HTERT RPE-1 (cell line): Measurements from ENCODE around the gene CDH13.

Experiments
- in situ Hi-C: fragments of 300-500 bp; cut with MboI; formaldehyde crosslinking; loops from 4 replicates; pipeline ENCODE4 v1.14.3; 2020; ENCODE audit warnings: low sequenced_read_pairs

Gene CDH13

GRCh38 chr16:83205896-83206295 is 579.1 kb downstream of the CDH13 start:
- in situ Hi-C loops: no loop called here

DNA sequence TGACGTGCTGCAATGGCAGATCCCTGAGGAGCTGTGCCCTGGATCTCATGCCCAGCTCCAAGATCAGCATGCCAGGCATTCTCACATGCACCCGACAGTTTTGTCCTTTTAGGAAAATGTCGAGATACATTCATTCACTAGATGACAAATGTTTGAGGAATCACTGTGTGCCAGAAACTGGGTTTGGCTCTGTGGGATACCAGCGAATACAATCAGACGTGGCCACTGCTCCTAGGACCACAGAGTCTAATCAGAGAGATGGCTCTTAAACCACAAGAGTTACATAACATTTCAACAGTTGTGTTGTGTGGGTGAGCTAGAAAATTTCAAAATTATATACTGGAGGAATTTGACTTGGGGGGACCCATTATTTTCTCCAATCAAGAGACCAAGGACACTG is 579.7 kb downstream of the CDH13 start:
- in situ Hi-C loops: no loop called here

DNA sequence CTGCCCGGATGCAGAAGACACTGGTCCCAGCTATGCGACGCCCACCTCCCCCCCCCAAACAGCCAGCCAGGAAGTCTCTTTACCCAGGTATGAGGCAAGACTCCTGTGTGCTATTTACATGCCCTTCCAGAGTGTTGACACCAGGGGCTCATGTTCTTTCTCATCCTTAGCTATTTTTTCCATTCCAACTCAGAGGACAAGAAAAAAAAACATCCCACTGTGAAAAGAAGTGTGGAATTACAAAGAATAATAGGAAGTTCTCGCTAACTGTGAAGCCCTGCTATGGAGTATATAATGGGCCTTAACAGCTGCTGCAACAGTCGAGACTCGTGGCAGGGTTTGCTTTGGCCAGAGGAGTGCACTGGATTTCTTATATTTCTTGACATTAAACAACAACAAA is 584.9 kb downstream of the CDH13 start:
- in situ Hi-C loops: no loop called here

- in situ Hi-C loops: no loop called here
Measured at GRCh38 chr16:83212301-83212841, 585.6 kb downstream of the CDH13 start.

DNA sequence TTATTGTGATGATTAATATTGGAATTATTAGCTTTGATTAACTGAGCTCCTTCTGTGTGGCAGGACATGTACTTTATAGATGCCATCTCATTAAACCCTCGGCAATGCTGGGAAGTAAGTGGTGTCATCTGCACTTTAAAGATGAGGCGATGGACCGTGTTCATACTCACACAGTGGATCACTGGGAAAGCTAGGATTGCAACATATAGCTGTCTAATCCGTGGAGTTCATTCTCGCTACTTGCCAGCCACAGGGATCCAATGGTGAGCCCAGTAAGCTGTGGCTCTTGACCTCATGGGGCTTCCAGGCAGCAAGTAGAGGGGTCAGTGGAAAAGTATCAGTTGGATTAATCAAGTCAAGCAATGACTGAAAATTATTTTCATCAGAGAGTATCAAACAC is 587.9 kb downstream of the CDH13 start:
- in situ Hi-C loops: no loop called here

GRCh38 chr16:83215406-83216001 is 588.7 kb downstream of the CDH13 start:
- in situ Hi-C loops: no loop called here

GRCh38 chr16:83219285-83219684 is 592.5 kb downstream of the CDH13 start:
- in situ Hi-C loops: no loop called here

GRCh38 chr16:83220066-83220465 is 593.3 kb downstream of the CDH13 start:
- in situ Hi-C loops: no loop called here

DNA sequence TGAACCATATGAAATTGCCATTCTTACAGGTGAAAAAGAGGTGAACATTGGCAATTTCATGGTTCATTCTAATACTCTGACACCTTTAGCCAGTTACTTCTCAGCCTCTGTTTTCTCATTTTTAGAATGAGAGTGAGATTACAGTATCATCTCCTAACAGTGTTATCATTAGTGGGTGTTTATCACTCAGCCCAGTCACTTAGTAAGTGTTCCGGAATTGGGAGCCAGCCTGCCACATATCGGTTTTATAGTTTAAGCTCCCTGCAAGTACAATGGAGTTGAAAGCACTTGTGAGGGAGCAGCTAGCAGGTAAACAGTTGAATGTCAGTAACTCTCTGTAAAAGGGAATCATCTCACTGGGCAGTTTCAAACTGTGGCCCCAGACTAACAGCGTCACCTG is 597.9 kb downstream of the CDH13 start:
- in situ Hi-C loops: no loop called here

- in situ Hi-C loops: no loop called here
Measured at GRCh38 chr16:83227336-83227735, 600.6 kb downstream of the CDH13 start.

DNA sequence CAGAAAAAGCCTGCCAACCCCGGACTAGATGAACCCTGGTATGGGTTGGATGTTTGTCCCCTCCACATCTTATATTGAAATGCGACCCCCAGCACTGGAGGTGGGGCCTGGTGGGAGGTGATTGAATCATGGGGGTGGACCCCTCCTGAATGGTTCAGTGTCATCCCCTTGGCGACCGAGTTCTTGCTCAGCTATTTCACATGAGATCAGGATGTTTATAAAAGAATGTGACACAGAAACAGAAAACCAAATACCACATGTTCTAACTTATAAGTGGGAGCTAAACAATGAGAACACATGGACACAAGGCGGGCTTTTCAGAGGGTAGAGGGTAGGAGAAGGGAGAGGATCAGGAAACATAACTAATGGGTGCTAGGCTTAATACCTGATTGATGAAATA is 605.0 kb downstream of the CDH13 start:
- in situ Hi-C loops: no loop called here

DNA sequence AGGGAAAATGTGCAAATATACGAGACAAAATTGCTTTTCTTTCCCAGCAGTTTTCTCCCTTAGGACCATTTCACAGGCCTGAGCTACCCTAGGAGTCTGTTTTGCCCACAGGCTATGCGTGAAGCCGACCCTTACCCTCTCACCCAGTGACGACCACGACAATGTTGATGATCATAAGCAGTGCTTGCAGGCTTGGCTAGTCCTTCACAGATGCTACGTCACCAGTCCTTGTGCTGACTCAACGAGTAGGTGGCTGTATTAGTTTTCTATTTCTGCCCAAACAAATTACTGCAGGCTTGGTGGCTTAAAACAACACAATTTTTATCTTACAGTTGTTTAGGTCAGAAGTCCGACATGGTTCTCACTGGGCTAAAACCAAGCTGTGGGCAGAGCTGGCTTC is 606.4 kb downstream of the CDH13 start:
- in situ Hi-C loops: no loop called here

GRCh38 chr16:83238949-83239691 is 612.4 kb downstream of the CDH13 start:
- in situ Hi-C loops: no loop called here

- in situ Hi-C loops: no loop called here
Measured at GRCh38 chr16:83244057-83244456, 617.3 kb downstream of the CDH13 start.

DNA sequence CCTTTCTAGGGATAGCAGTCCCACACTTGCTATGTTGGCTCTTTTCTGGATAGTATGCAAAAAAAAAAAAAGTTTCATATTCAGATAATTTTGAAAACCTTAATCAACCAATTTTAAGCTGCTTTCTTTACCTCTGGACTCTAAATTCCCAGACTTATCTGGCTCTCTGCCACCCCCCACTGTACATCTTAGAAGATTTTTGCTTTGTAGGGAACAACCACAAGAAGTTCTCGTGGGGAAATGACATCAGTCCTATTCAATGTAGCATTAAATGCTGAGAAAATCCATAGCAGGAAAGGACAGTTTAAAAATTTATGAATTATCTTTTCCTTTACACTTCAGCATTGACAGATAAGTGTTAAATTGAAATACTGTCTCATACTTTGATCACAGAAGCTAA is 618.3 kb downstream of the CDH13 start:
- in situ Hi-C loops: no loop called here

DNA sequence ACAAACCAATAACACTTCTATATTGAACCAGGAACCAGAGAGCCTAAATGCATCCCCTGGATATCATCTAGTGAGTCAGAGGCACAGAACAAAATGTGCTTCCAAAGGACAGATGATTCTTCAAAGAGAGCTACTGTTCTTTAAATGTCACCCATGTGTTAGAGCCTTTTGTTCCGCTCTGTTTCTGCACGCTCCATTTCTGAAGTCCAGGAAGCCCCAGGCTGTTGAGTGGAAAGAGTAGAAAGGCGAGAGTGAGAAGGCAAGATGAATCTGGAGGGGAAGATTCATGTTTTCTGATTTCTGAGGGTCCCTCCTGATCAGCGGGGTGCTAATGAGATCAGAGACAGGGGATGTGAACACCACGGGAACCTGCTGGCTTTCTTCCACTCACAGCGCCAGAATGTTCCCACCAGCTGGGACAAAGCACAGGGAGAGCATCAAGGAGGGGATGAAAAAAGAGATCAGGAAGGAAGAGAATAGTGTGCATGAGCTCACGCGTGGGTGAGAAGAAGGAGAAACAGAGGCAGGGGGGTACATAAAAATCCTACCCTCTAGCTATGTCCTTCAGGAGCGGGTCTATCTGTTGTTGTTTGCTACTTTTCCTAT is 621.1 kb downstream of the CDH13 start:
- in situ Hi-C loops: no loop called here

GRCh38 chr16:83248735-83249463 is 622.1 kb downstream of the CDH13 start:
- in situ Hi-C loops: no loop called here

GRCh38 chr16:83253521-83253920 is 626.8 kb downstream of the CDH13 start:
- in situ Hi-C loops: no loop called here

- in situ Hi-C loops: no loop called here
Measured at GRCh38 chr16:83258366-83258928, 631.7 kb downstream of the CDH13 start.

- in situ Hi-C loops: no loop called here
Measured at GRCh38 chr16:83266848-83267553, 640.2 kb downstream of the CDH13 start.
